ENCODE results near the gene IFIT2. TPM values are rescaled to one million over a fixed set of nuclear protein-coding genes. Genes with fewer than 3 reads are reported as not detected.

IFIT2 gene
- total and polyA plus RNA-seq, 2 donors (not counting 3 experiments of a cell fraction or from before 2014, with no cell fraction given): 0.23 to 1.4 TPM

DNA sequence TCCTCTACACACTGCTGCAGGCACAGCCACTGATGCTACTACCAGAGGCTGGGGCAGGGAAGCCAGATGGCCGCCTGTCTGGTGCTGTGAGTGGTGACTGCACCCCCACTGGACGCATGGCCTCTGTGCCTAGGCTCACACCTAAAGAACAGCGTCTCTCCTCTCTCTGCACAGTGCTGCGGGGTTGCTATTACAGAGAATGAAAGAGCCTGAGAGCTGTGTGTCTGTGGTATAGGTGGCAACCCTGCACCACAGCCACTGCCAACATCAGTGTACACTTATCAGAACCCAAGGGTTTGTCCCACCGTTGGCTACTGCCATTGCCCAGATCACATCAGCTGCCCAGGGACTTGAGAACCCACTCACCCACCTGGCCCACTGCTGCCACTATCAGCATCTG, 4.1 kb upstream of the IFIT2 start:
- no peak overlapping the region for H2AFZ ChIP-seq (ENCODE audit: low read depth, low read length)
- TF ChIP-seq GATA2 (IDR thresholded peaks at IDR 0.05; ENCODE audit: insufficient read depth, insufficient read length, low read depth, low read length) (no peak), POLR2AphosphoS5 (IDR thresholded peaks at IDR 0.05; ENCODE audit: insufficient read depth, low read depth, low read length) (no peak), EZH2 (IDR thresholded peaks at IDR 0.05; ENCODE audit: borderline replicate concordance, low read depth, low read length, severe bottlenecking) (no peak), MYC (IDR thresholded peaks at IDR 0.05; ENCODE audit: low read depth, low read length) (no peak), FOS (IDR thresholded peaks at IDR 0.05; ENCODE audit: borderline replicate concordance, insufficient read depth, low read length) (no peak), JUN (IDR thresholded peaks at IDR 0.05; ENCODE audit: borderline replicate concordance, insufficient read depth, insufficient read length, low read depth) (no peak)
- TF ChIP-seq, protein P1, sequence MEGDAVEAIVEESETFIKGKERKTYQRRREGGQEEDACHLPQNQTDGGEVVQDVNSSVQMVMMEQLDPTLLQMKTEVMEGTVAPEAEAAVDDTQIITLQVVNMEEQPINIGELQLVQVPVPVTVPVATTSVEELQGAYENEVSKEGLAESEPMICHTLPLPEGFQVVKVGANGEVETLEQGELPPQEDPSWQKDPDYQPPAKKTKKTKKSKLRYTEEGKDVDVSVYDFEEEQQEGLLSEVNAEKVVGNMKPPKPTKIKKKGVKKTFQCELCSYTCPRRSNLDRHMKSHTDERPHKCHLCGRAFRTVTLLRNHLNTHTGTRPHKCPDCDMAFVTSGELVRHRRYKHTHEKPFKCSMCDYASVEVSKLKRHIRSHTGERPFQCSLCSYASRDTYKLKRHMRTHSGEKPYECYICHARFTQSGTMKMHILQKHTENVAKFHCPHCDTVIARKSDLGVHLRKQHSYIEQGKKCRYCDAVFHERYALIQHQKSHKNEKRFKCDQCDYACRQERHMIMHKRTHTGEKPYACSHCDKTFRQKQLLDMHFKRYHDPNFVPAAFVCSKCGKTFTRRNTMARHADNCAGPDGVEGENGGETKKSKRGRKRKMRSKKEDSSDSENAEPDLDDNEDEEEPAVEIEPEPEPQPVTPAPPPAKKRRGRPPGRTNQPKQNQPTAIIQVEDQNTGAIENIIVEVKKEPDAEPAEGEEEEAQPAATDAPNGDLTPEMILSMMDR (IDR thresholded peaks at IDR 0.05; ENCODE audit: extremely low read depth in 1 of 2, insufficient read depth in 1 of 2, low read depth in 1 of 2, low read length in 2 of 2): no peak
- H3K27ac ChIP-seq (ENCODE audit: insufficient read depth, low read depth, low read length): no peak overlapping the region
- H3K9ac ChIP-seq (replicated peaks; ENCODE audit: extremely low read depth, insufficient read depth, low read length): no peak overlapping the region
- ChIA-PET CTCF (no interaction called here), POLR2A (no interaction called here)
- H3K4me2 ChIP-seq (ENCODE audit: insufficient read depth, low read length): no peak overlapping the region
- no peak for DNase-seq (ENCODE audit: low read depth, low spot score)
- no peak overlapping the region for H3K4me3 ChIP-seq (replicated peaks in 1 of 3; ENCODE audit: insufficient read depth in 1 of 3, low read depth in 1 of 3, low read length in 3 of 3)
- no peaks in the 10 kb centered on the region for H3K9me3 ChIP-seq (replicated peaks; ENCODE audit: control insufficient read depth, insufficient read depth, low read length)
- no peaks in the 10 kb centered on the region for H3K9me1 ChIP-seq (replicated peaks; ENCODE audit: control insufficient read depth, extremely low read depth, insufficient read depth, low read length)
- H4K20me1 ChIP-seq (replicated peaks; ENCODE audit: control insufficient read depth, extremely low read depth, insufficient read depth, low read length): no peaks in the 10 kb centered on the region
- intact Hi-C loops (cut with micrococcal nuclease) (no loop called here), dilution Hi-C loops (cut with MboI; ENCODE audit: extremely low pct_ligation_motif_present, low sequenced_read_pairs) (no loop called here)
- H3K27me3 ChIP-seq (ENCODE audit: control insufficient read depth in 2 of 2, insufficient read depth in 2 of 2, low read length in 2 of 2): peaks cover 16 to 23% of the 10 kb centered on the region in 2 experiments
- no peaks in the 10 kb centered on the region for H3K36me3 ChIP-seq (ENCODE audit: control insufficient read depth in 2 of 2, extremely low read depth in 1 of 2, insufficient read depth in 2 of 2, low read length in 2 of 2)
- FAIRE-seq: no peak
- H3K79me2 ChIP-seq (ENCODE audit: control insufficient read depth, insufficient read depth, low read length): no peaks in the 10 kb centered on the region
- peaks cover 10% of the 10 kb centered on the region for H3K4me1 ChIP-seq (ENCODE audit: control insufficient read depth, extremely low read depth, insufficient read depth, low read length)
- BruUV-seq (replicated peaks): no TSS peak

Data from endothelial cell of umbilical vein (primary cell).